RPMI8226 (cell line): ENCODE measurements around the gene RNF31.

Experiments used
- DNase-seq: peaks from one replicate; pipeline ENCODE4 v3.0.0-alpha.2; 2015

Gene RNF31

DNA sequence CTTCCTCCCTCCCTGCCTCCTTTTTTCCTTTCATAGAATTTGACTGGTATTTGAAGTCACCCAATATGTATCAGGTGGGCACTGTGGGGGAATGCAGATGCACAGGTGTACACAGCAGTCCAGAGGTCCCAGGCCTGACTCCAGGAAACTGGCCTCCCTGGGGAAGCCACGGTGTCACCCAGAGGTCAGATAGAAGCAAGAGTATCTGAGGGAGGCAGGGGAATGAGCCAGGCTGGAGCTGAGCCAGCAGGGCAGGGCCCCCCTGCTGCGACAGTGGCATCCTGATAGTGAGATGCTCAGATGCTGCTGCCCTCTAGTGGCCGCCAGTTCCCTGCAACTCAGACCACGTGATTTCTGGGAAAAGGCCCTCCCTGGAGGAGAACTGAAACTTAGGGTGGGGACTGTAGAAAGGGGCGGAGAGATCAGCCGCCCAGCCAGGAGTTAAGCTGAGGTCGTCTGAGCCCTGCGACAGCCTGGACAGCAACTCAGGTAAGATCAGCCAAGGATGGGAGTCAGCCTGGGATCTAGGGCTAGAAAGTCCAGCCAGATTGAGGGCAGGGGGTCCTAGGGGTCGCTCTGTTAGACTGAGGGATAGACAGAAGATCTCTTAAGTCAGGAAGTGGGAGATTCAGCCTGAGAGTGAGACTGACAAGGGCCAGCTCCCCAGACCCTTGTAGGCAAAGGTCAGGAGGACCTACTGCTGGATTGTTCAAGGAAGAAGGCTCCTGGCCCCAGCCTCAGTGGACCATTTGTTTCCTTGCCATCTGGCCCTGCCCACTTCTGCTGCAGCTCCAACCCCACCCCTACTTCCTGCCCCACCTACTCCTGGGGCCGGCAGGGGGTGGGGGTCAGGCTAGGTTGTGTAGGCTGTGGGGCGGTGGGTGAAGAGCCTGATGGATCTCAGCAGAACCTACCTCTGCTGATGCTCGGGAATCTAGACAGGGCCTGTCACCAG lies 13.8 kb downstream of the RNF31 start, which contains the start of gene IRF9:
Gene IRF9 (plus strand): TSS at position 416 of the 955 bp plus-strand sequence. CDS start 880 bp downstream, outside the sequence.
- peak; percentile 93 for DNase-seq

DNA sequence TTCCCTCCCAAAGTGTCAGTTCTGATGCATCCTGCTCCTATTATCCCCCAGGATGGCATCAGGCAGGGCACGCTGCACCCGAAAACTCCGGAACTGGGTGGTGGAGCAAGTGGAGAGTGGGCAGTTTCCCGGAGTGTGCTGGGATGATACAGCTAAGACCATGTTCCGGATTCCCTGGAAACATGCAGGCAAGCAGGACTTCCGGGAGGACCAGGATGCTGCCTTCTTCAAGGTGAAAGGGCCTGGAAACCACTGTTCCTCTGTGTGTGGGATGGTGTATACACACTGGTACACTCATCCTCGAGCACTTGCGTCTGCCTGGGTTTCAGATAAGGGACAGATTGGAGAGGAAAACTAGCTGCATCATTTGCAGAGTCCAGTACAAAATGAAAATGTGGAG lies 14.8 kb downstream of the RNF31 start:
- no peak for DNase-seq

DNA sequence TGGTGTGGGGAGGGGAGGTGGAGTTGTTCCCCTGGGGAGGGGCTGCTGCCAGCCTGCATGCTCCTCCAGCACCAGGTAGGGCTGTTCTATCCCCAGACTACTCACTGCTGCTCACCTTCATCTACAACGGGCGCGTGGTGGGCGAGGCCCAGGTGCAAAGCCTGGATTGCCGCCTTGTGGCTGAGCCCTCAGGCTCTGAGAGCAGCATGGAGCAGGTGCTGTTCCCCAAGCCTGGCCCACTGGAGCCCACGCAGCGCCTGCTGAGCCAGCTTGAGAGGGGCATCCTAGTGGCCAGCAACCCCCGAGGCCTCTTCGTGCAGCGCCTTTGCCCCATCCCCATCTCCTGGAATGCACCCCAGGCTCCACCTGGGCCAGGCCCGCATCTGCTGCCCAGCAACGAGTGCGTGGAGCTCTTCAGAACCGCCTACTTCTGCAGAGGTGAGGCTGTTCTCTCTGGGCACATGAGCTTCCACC lies 17.3 kb downstream of the RNF31 start:
- DNase-seq, result no peak

DNA sequence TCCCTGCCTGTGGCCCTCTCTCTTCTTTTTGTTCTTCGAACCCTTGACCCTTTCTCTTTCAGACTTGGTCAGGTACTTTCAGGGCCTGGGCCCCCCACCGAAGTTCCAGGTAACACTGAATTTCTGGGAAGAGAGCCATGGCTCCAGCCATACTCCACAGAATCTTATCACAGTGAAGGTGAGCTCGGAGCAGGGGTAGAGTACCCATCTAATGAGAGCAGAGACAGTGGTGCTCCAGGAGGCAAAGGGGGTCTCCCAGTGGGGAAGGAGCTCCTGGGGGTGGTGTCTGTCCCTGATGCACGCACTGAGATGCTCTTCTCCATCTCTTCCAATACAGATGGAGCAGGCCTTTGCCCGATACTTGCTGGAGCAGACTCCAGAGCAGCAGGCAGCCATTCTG lies 18.5 kb downstream of the RNF31 start:
- DNase-seq, result no peak

DNA sequence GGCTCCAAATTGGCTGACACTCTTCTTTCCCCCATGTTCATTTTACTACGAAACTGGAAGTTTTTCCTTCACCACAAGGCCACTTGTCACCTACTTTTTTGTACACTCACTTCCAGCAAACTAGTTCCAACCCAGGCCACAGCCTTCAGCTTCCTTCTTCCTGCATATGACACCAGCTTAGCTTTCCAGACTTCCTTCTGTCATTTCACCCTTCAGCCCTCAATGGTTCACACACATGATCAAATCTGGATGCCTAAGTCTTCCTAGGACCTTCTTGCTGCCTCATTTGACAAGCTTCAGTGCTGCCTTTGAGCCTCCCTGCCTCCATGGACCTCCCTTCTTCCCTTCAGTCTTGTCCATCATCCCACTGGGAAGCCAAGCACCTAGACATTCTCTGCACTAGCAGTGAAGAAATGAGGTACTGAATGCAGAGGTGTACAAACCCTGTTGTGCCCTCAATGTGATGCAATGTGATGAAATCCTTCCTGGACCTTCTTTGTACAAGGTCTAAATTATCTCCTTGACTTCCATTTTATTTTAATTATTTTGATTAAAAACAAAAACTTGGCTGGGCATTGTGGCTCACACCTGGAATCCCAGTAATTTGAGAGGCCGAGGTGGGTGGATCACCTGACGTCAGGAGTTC lies 20.3 kb downstream of the RNF31 start:
- DNase-seq, result no peak

DNA sequence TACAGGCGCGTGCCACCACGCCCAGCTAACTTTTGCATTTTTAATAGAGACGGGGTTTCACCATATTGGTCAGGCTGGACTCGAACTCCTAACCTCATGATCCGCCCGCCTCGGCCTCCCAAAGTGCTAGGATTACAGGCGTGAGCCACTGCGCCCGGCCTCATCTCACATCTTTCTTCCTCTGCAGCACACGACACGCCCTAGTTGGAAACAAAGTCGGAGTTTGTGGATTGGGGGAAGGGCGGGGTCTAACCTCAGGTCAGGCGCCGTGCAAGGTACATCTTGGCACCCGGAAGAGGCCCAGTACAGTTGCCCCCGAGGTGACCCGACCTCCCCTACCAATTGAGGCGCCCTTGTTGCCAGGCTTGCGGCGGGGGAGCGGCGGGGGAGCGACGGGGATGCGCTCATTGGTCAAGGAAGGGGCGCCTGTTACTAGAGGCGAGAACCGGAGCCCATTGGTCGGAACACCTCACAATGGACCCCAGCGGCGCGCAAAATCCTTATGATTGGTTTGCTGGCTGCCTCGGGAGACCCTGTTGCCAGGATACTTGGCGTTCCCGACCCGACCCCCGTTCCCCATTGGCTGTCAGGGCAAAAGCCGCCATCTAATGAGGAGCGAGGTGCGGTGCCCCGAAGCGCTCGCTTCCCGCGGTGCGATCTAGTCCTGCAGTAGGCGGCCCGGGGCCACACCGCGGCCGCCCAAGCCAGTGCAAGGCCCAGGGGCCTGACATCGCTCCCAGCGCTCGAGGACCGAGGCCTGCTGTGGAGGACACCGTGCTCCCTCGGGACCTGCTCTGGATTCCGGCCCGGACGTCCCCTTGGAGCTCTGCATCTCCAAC lies 24.3 kb downstream of the RNF31 start, which contains the start of gene REC8:
Gene REC8 (plus strand): TSS at position 659 of the 839 bp plus-strand sequence. CDS start 473 bp downstream, outside the sequence.
- no peak for DNase-seq

DNA sequence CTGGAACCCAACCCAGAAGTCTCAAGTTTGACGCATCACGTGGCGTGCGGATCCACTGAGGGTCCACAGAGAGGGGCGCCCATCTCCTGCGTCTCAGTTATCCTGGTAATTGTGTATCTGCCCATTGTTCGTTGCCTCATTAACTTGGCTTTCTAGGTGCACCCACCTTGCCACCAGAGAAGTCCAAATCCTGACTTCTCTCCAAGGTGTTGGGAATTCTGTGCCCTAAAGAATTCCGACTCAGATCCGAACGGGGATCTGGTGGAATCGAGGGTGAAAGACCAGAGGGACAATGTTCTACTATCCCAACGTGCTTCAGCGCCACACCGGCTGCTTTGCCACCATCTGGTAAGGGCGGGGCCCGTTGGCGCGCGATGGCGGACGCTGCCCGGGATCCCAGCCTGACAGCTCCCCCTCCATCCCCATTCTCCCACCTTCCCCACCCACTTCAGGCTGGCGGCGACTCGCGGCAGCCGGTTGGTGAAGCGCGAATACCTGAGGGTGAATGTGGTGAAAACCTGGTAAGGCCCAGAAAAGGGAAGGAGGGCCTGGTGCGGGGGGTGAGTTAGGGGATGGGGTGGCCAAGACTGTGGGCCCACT lies 25.1 kb downstream of the RNF31 start:
- no peak for DNase-seq

DNA sequence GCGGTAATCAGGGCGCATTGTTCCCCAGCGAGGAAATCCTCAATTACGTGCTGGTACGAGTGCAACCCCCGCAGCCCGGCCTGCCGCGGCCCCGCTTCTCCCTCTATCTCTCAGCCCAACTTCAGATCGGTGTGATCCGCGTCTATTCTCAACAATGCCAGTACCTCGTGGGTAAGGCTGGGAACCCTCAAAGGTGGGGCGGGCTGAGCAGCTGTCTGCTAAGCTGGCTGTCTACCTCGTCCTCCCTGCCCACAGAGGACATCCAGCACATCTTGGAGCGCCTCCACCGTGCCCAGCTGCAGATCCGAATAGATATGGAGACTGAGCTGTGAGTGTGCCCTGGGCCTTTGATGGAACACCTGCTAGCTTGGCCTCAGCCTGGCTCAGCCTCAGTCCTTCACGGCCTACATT lies 25.6 kb downstream of the RNF31 start:
- DNase-seq, result no peak

DNA sequence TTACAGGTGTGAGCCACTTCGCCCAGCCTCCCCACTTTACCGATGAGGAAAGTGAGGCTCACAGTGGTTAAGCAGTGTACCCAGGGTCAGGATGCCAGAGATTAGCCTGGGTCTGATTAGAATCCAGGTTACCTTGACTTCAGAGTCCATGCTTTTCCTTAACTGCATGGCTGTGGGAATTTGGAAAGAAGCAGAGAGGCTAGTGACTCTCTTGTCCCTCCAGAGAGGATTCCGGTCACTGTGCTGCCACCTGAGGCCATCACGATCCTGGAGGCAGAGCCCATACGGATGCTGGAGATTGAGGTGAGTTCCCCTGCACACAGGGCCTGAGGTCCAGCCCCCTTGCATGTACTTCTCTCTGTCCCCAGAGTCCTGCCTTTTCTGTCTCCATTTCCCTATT lies 29.3 kb downstream of the RNF31 start:
- DNase-seq, result no peak

DNA sequence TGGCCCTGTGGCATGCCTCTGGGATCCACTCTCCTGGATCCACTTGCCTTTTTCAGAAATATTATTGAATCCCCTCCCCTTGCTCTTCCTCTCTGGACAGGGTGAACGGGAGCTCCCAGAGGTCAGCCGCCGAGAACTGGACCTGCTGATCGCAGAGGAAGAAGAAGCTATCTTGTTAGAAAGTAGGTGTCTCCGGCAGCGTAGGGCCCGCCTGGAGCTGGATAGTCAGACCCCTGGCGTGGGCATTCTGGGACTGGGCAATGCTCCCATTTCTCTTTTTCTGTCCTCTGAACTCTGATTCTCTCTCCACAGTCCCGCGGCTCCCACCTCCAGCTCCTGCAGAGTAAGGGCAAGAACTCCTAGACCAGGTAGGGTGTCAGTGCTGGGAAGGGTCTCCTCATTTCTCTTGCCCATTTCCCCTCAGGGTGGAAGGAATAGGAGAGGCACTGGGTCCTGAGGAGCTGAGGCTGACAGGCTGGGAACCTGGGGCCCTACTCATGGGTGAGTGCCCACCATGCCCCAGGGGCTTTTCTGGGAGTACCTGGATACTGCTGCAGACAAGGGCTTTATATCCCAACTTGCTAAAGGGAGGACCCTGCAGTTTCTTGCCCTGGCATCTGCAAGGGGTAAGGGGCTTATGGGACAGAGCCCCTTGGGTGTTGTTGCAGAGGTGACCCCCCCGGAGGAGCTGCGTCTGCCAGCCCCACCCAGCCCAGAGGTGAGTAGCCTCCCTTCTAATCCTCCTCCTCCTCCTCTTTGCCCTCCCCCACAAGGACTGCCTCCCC lies 29.9 kb downstream of the RNF31 start:
- DNase-seq, result no peak

DNA sequence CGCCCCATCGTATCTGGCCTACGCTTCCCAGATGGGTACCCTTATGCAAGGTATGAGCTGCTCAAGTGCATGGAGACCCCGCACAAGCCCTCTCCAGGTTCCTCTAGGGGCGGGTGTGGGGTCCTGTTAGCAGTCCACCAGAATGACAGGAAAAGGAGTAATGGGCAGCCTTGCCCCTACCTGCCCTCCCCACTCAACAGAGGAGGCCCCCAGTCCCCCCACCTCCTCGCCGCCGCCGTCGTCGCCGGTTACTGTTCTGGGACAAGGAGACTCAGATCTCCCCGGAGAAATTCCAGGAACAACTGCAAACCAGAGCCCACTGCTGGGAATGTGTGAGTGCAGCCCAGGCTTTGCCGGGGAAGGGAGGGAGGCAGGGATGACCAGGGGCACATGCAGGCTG lies 30.6 kb downstream of the RNF31 start:
- no peak for DNase-seq

DNA sequence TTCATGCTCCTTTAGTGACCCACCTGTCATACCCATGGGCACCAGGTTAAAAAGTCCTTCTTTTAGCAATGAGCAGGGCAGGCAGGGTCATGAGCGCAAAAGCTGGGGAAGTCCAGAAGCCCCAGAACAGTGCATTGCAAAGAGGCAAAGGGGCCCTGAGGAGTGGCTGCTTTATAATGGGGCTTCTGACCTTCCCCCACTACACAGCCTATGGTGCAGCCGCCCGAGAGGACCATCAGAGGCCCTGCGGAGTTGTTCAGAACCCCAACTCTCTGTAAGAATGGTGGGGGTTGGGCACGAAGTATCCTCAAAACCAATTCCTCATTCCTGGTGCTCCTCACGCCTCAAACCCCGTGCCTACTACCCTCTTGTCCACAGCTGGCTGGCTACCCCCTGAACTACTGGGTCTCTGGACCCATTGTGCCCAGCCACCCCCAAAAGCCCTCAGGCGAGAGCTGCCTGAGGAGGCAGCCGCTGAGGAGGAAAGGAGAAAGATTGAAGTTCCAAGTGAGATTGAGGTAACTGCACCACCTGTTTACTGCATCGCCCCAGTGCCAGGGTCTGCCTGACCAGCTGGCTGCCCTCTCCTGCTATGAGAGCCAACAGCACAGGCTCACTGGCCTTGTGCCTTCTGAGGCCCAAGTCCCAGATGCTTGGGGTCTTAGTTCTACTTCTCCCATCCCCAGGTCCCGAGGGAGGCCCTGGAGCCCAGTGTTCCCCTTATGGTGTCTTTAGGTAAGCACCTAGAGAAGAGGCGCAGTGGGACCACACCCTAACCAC lies 31.3 kb downstream of the RNF31 start:
- DNase-seq, result no peak

DNA sequence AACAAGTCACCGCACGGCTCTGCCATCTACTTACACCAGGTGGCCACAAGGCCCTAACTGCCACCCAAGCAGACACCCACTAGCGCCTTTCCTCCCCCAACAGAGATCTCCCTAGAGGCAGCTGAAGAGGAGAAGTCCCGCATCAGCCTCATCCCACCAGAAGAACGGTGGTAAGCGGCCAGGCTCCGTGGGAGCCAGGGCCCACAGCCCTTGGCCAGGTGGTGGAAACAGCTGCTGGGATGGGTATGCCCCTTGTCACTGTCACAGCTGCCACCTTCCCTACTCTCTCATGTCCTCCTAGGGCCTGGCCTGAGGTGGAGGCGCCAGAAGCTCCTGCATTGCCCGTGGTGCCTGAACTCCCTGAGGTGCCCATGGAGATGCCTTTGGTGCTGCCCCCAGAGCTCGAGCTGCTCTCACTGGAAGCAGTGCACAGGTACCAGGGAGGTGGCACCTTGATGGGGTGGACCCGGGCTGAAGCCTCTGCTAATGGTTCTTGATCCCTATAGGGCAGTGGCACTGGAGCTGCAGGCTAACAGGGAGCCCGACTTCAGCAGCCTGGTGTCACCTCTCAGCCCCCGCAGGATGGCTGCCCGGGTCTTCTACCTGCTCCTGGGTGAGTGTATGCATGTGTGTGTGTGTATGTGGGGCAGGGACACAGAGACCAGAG lies 32.1 kb downstream of the RNF31 start:
- no peak for DNase-seq

DNA sequence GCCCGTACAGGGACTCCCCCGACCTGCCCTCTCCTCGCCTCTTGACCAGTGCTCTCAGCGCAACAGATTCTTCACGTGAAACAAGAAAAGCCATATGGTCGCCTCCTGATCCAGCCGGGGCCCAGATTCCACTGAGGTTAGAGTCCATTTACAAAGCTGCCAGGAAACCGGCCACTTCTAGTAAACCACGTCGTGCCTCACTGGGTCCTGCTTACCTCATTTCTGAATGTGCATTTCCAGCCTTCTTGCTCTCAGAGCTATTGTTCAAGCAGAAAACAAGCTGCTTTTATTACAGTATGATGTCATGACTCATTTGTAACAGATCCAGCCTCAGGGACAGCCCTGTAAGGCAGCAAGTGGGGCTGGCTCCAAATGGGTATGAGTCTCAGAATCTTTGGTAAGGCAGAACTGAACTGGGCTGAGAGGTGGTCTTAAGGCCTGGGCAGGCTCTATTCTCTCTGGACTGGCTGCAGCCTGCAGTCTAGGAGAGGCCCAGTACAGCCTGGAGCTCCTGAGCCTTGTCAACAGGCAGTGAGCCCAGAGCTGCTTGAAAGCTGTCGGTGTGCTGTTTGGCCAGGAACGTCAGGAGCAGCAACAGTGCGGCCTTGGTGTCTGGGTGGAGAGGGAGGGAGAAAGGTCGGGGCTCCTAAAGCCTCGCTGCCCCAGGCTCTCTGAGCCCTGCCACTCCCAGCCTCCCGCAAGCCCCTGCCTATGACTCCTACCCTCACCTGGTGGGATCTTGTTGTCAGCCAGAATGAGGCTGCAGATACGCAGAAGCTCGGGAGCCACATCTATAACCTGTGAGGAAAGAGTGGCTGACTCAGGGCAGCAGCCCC lies 32.9 kb downstream of the RNF31 start:
- no peak for DNase-seq

DNA sequence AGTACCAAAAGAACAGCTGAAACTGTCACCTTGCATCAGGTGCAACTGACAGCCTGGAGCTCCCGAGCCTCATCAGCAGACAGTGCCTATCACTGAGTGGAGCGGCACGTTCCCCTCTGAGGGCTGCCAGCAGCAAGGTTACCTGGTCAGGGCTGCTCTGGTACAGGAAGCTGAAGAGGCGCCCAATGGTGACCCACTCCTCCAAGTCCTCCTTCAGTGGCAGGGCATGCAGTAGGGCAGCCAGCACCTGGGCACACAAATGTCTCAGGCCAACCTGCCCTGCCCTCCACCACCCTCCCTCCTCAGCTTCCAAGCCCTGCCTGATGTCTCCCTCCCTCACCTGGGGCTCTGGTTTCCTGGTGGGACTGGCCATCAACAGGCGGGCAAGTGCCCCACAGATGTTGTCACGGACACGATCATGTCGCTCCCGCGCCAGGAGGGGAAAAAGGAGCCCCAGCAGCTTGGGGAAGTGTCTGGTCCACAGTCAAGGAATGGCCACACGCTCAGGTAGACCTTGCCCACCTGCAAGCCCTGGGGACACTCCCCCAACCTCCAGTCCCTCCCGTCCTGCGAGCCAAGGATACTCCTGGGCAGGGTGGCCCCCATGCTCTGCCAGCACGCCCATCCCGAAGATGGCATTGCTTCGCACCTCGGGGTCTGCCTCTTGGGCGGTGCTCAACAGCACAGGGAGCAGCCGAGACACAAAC lies 34.2 kb downstream of the RNF31 start:
- DNase-seq, result no peak

DNA sequence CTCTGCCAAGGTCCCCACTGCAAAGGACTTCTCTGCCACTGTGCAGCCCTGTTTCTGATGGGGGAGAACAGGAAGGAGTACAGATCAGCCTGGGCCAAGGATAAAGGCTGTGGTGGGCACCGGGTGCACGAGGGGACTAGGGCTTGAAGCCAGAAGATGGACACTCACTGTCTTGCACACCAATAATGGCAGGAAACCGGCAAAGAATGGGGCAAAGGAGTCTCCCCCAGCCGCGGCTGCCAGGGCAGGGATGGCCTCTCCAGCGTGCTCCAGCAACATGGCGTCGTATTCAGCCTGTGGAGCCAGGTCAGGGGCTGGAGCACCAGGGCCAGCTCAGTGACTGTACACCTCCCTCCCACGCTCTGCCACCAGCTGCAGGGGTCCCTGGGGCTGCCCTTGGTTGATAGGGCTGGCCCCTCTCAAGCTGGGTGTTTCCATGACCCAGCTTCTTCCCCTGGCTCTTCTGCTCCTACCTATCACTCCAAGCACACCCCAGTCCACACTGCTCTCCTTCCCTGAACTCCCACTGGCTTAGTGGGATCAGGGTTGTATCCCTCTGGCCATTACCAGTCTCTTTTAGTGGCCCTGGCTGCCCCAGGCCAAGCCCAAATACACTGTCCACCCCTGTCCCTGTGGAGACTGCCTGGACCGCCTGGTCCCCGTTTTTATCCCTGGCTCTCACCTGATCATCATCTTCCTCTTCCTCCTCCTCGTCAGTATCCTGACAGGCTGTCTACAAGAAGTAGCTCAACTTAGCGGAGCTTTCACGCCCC lies 35.0 kb downstream of the RNF31 start:
- no peak for DNase-seq

DNA sequence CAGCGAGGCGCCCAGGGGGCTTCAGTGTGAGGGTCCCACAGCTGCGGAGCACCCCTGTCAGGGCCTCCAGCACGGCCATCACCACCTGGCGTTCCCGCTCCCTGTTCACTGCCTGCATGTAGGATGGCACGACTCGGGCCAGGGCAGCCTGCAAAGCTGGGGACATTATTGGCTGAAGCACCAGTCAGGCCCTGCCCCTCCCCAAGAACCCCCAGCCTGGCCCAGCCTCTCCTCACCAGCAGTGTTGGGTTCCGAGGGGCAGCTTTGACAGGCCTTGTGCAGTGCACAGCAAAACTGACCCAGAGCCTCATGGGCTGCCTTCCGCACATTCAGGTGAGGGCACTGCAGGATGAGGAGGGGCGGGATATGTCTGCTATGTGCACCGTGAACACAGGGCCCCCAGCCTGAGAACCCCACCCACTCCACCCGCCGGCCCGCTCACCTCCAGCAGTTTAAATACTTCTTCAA lies 35.8 kb downstream of the RNF31 start:
- DNase-seq, result no peak
